ENCODE results near the gene PSMG4.

The PSMG4 gene

GRCh38 chr6:3285732-3286131 lies 27.0 kb downstream of the PSMG4 start:
- WGBS = 89% methylated on average over 14 of the region's 14 CpGs
- Histone ChIP-seq H3K36me3 (ENCODE audit: insufficient read depth, low read length) (peaks cover 23% of the 10 kb centered on the region; the same call in 1 of the 2 replicates), H3K9ac (ENCODE audit: low read depth, low read length) (no peak overlapping the region), H3K27me3 (ENCODE audit: insufficient read depth, low read length) (no peaks in the 10 kb centered on the region), H3K4me3 (ENCODE audit: low read length) (no peak overlapping the region), H3K9me3 (ENCODE audit: insufficient read depth, low read depth, low read length) (no peaks in the 10 kb centered on the region), H3K4me1 (ENCODE audit: insufficient read depth, low read length) (peaks cover 20% of the 10 kb centered on the region), H3K27ac (ENCODE audit: low read depth, low read length) (no peak overlapping the region)

- Histone ChIP-seq H3K4me1 (ENCODE audit: insufficient read depth, low read length) (peaks cover 12% of the 10 kb centered on the region), H3K9me3 (ENCODE audit: insufficient read depth, low read depth, low read length) (no peaks in the 10 kb centered on the region), H3K4me3 (ENCODE audit: low read length) (no peak overlapping the region), H3K9ac (ENCODE audit: low read depth, low read length) (no peak overlapping the region), H3K36me3 (ENCODE audit: insufficient read depth, low read length) (peaks cover 24% of the 10 kb centered on the region; the same call in 1 of the 2 replicates), H3K27ac (ENCODE audit: low read depth, low read length) (no peak overlapping the region), H3K27me3 (ENCODE audit: insufficient read depth, low read length) (no peaks in the 10 kb centered on the region)
- 97% methylated on average over 24 of the region's 24 CpGs for WGBS
These were observed 28.0 kb downstream of the PSMG4 start for GRCh38 chr6:3286641-3287171.

- 88% methylated on average over 9 of the region's 9 CpGs for WGBS
- Histone ChIP-seq H3K27ac (ENCODE audit: low read depth, low read length) (no peak overlapping the region), H3K9me3 (ENCODE audit: insufficient read depth, low read depth, low read length) (no peaks in the 10 kb centered on the region), H3K9ac (ENCODE audit: low read depth, low read length) (no peak overlapping the region), H3K36me3 (ENCODE audit: insufficient read depth, low read length) (peaks cover 27% of the 10 kb centered on the region; the same call in 1 of the 2 replicates), H3K4me1 (ENCODE audit: insufficient read depth, low read length) (peaks cover 6% of the 10 kb centered on the region), H3K4me3 (ENCODE audit: low read length) (no peak overlapping the region), H3K27me3 (ENCODE audit: insufficient read depth, low read length) (no peaks in the 10 kb centered on the region)
These were observed 28.6 kb downstream of the PSMG4 start for GRCh38 chr6:3287308-3287707.

- 94% methylated on average over 17 of the region's 17 CpGs for WGBS
- Histone ChIP-seq H3K36me3 (ENCODE audit: insufficient read depth, low read length) (peaks cover 29% of the 10 kb centered on the region; the same call in 1 of the 2 replicates), H3K4me3 (ENCODE audit: low read length) (no peak overlapping the region), H3K27ac (ENCODE audit: low read depth, low read length) (no peak overlapping the region), H3K27me3 (ENCODE audit: insufficient read depth, low read length) (no peaks in the 10 kb centered on the region), H3K4me1 (ENCODE audit: insufficient read depth, low read length) (no peaks in the 10 kb centered on the region), H3K9ac (ENCODE audit: low read depth, low read length) (no peak overlapping the region), H3K9me3 (ENCODE audit: insufficient read depth, low read depth, low read length) (no peaks in the 10 kb centered on the region)
These were observed 29.4 kb downstream of the PSMG4 start for GRCh38 chr6:3287976-3288707.

GRCh38 chr6:3288711-3289663 lies 30.2 kb downstream of the PSMG4 start:
- Histone ChIP-seq H3K4me3 (ENCODE audit: low read length) (no peak overlapping the region), H3K27ac (ENCODE audit: low read depth, low read length) (no peak overlapping the region), H3K9me3 (ENCODE audit: insufficient read depth, low read depth, low read length) (no peaks in the 10 kb centered on the region), H3K36me3 (ENCODE audit: insufficient read depth, low read length) (peaks cover 23% of the 10 kb centered on the region; the same call in 1 of the 2 replicates), H3K4me1 (ENCODE audit: insufficient read depth, low read length) (no peaks in the 10 kb centered on the region), H3K9ac (ENCODE audit: low read depth, low read length) (no peak overlapping the region), H3K27me3 (ENCODE audit: insufficient read depth, low read length) (no peaks in the 10 kb centered on the region)
- WGBS = 93% methylated on average over 21 of the region's 21 CpGs

- Histone ChIP-seq H3K4me1 (ENCODE audit: insufficient read depth, low read length) (no peaks in the 10 kb centered on the region), H3K36me3 (ENCODE audit: insufficient read depth, low read length) (peaks cover 22% of the 10 kb centered on the region; the same call in 1 of the 2 replicates), H3K4me3 (ENCODE audit: low read length) (no peak overlapping the region), H3K9me3 (ENCODE audit: insufficient read depth, low read depth, low read length) (no peaks in the 10 kb centered on the region), H3K27ac (ENCODE audit: low read depth, low read length) (no peak overlapping the region), H3K9ac (ENCODE audit: low read depth, low read length) (no peak overlapping the region), H3K27me3 (ENCODE audit: insufficient read depth, low read length) (no peaks in the 10 kb centered on the region)
- 92% methylated on average over 7 of the region's 7 CpGs for WGBS
These were observed 30.9 kb downstream of the PSMG4 start for GRCh38 chr6:3289664-3290055.

GRCh38 chr6:3290149-3290930 lies 31.6 kb downstream of the PSMG4 start:
- Histone ChIP-seq H3K4me3 (ENCODE audit: low read length) (no peak overlapping the region), H3K27ac (ENCODE audit: low read depth, low read length) (no peak overlapping the region)

GRCh38 chr6:3290931-3291211 lies 32.1 kb downstream of the PSMG4 start:
- 93% methylated on average over 11 of the region's 11 CpGs for WGBS

More at GRCh38 chr6:3290149-3290930, 31.6 kb downstream of the PSMG4 start:
- Histone ChIP-seq H3K4me1 (ENCODE audit: insufficient read depth, low read length) (no peaks in the 10 kb centered on the region), H3K9ac (ENCODE audit: low read depth, low read length) (no peak overlapping the region), H3K9me3 (ENCODE audit: insufficient read depth, low read depth, low read length) (no peaks in the 10 kb centered on the region), H3K36me3 (ENCODE audit: insufficient read depth, low read length) (peaks cover 22% of the 10 kb centered on the region; the same call in 1 of the 2 replicates), H3K27me3 (ENCODE audit: insufficient read depth, low read length) (no peaks in the 10 kb centered on the region)
- WGBS = 95% methylated on average over 15 of the region's 15 CpGs

GRCh38 chr6:3291346-3291745 lies 32.6 kb downstream of the PSMG4 start:
- 94% methylated on average over 4 of the region's 4 CpGs for whole genome bisulfite sequencing
- H3K4me1 ChIP-seq (ENCODE audit: insufficient read depth, low read length) = no peaks in the 10 kb centered on the region
- H3K36me3 ChIP-seq (ENCODE audit: insufficient read depth, low read length) = peaks cover 22% of the 10 kb centered on the region; the same call in 1 of the 2 replicates
- no peak overlapping the region for H3K4me3 ChIP-seq (ENCODE audit: low read length)
- H3K9me3 ChIP-seq (ENCODE audit: insufficient read depth, low read depth, low read length) = no peaks in the 10 kb centered on the region
- no peak overlapping the region for H3K9ac ChIP-seq (ENCODE audit: low read depth, low read length)
- no peak overlapping the region for H3K27ac ChIP-seq (ENCODE audit: low read depth, low read length)
- no peaks in the 10 kb centered on the region for H3K27me3 ChIP-seq (ENCODE audit: insufficient read depth, low read length)

More at GRCh38 chr6:3290931-3291211, 32.1 kb downstream of the PSMG4 start:
- Histone ChIP-seq H3K4me3 (ENCODE audit: low read length) (no peak overlapping the region), H3K9me3 (ENCODE audit: insufficient read depth, low read depth, low read length) (no peaks in the 10 kb centered on the region), H3K27ac (ENCODE audit: low read depth, low read length) (no peak overlapping the region), H3K27me3 (ENCODE audit: insufficient read depth, low read length) (no peaks in the 10 kb centered on the region), H3K9ac (ENCODE audit: low read depth, low read length) (no peak overlapping the region), H3K36me3 (ENCODE audit: insufficient read depth, low read length) (peaks cover 22% of the 10 kb centered on the region; the same call in 1 of the 2 replicates), H3K4me1 (ENCODE audit: insufficient read depth, low read length) (no peaks in the 10 kb centered on the region)

- H3K36me3 ChIP-seq (ENCODE audit: insufficient read depth, low read length) = peaks cover 18% of the 10 kb centered on the region; the same call in 1 of the 2 replicates
- H3K9ac ChIP-seq (ENCODE audit: low read depth, low read length) = no peak overlapping the region
- no peak overlapping the region for H3K4me3 ChIP-seq (ENCODE audit: low read length)
- H3K27me3 ChIP-seq (ENCODE audit: insufficient read depth, low read length) = no peaks in the 10 kb centered on the region
- 96% methylated on average over 7 of the region's 7 CpGs for WGBS
- H3K27ac ChIP-seq (ENCODE audit: low read depth, low read length) = no peak overlapping the region
- H3K9me3 ChIP-seq (ENCODE audit: insufficient read depth, low read depth, low read length) = no peaks in the 10 kb centered on the region
- no peaks in the 10 kb centered on the region for H3K4me1 ChIP-seq (ENCODE audit: insufficient read depth, low read length)
These were observed 33.2 kb downstream of the PSMG4 start for GRCh38 chr6:3291987-3292386.

Measured in HUES64 (cell line).